GM23338 (cell line): ENCODE data around the gene CD2. TPM values are rescaled to one million over a fixed set of nuclear protein-coding genes. Genes with fewer than 3 reads are reported as not detected.

Source experiments
- ATAC-seq: fragments of 200-7000 bp; cut with Tn5 transposase; 3 replicates; pipeline ENCODE4 v1.9.1; 2020
- DNase-seq: peaks from one replicate; pipeline ENCODE4 v3.0.0-alpha.2; 2015; ENCODE audit warnings: low spot score
- H2AFZ ChIP-seq: fragments of 200-600 bp; sonication (generic); 2 replicates; pipeline ENCODE4 v1.8.0; 2016; ENCODE audit warnings: antibody characterized with exemption, mild to moderate bottlenecking, moderate library complexity
- H3F3A ChIP-seq: fragments of 200-600 bp; sonication (generic); replicated peaks from 2 replicates; pipeline ENCODE4 v1.8.0; 2017; ENCODE audit warnings: antibody characterized with exemption, mixed run types, low read depth
- H3K27ac ChIP-seq: fragments of 200-600 bp; sonication (generic); 2 replicates; pipeline ENCODE4 v1.6.1; 2016; ENCODE audit warnings: low read depth
- H3K27me3 ChIP-seq: fragments of 200-600 bp; sonication (generic); 2 replicates; pipeline ENCODE4 v1.8.0; 2016; ENCODE audit warnings: mild to moderate bottlenecking, mixed run types, moderate library complexity; ENCODE audit not compliant: insufficient read depth
- H3K36me3 ChIP-seq: fragments of 200-600 bp; sonication (generic); 2 replicates; pipeline ENCODE4 v1.8.0; 2016; ENCODE audit warnings: mild to moderate bottlenecking; ENCODE audit not compliant: insufficient read depth
- H3K4me1 ChIP-seq: fragments of 200-600 bp; sonication (generic); 2 replicates; pipeline ENCODE4 v1.8.0; 2016; ENCODE audit warnings: mild to moderate bottlenecking, moderate library complexity; ENCODE audit not compliant: insufficient read depth
- H3K4me2 ChIP-seq: fragments of 200-600 bp; sonication (generic); 2 replicates; pipeline ENCODE4 v1.7.1; 2017; ENCODE audit warnings: mixed run types
- H3K4me3 ChIP-seq: fragments of 200-600 bp; sonication (generic); 2 replicates; pipeline ENCODE4 v1.6.1; 2016; ENCODE audit warnings: mixed run types
- H3K79me2 ChIP-seq: fragments of 200-600 bp; sonication (generic); replicated peaks from 2 replicates; pipeline ENCODE4 v1.8.0; 2017; ENCODE audit warnings: mild to moderate bottlenecking; ENCODE audit not compliant: insufficient read depth
- H3K9me2 ChIP-seq: fragments of 200-600 bp; sonication (generic); 2 replicates; pipeline ENCODE4 v1.8.0; 2017; ENCODE audit not compliant: insufficient read depth
- H4K20me1 ChIP-seq: fragments of 200-600 bp; sonication (generic); replicated peaks from 2 replicates; pipeline ENCODE4 v1.8.0; 2017; ENCODE audit warnings: mild to moderate bottlenecking; ENCODE audit not compliant: insufficient read depth
- H3K27ac Mint-ChIP-seq: 2 replicates; pipeline ENCODE4 v1.8.0; 2020; ENCODE audit warnings: inconsistent platforms, mild to moderate bottlenecking, moderate library complexity, mixed read lengths
- H3K27me3 Mint-ChIP-seq: 3 replicates; pipeline ENCODE4 v1.8.0; 2022; ENCODE audit warnings: low read depth, mild to moderate bottlenecking, moderate library complexity, mixed read lengths, inconsistent platforms; ENCODE audit not compliant: insufficient read depth, poor library complexity
- H3K36me3 Mint-ChIP-seq: 3 replicates; pipeline ENCODE4 v1.8.0; 2021; ENCODE audit warnings: low read depth, mild to moderate bottlenecking, inconsistent platforms, moderate library complexity, mixed read lengths
- H3K4me1 Mint-ChIP-seq: 3 replicates; pipeline ENCODE4 v1.8.0; 2020; ENCODE audit warnings: mild to moderate bottlenecking, inconsistent platforms, mixed read lengths
- H3K4me3 Mint-ChIP-seq: 3 replicates; pipeline ENCODE4 v1.8.0; 2021; ENCODE audit warnings: moderate library complexity, mild to moderate bottlenecking, inconsistent platforms, mixed read lengths
- H3K9me3 Mint-ChIP-seq: 3 replicates; pipeline ENCODE4 v1.8.0; 2020; ENCODE audit warnings: moderate library complexity, mild to moderate bottlenecking, inconsistent platforms, mixed read lengths
- CREB1 ChIP-seq: fragments of 250-450 bp; sonication (Bioruptor Pico); IDR thresholded peaks from 2 replicates; pipeline ENCODE4 v1.5.0; 2020; ENCODE audit warnings: low read depth, mild to moderate bottlenecking, moderate library complexity
- EZH2phosphoT487 ChIP-seq: fragments of 200-600 bp; sonication (generic); IDR thresholded peaks from one replicate; pipeline ENCODE4 v1.8.1; 2018; ENCODE audit warnings: antibody characterized with exemption; ENCODE audit not compliant: unreplicated experiment
- JUNB ChIP-seq: IDR thresholded peaks from one replicate; pipeline ENCODE4 v1.6.1; 2016; ENCODE audit warnings: antibody characterized with exemption; ENCODE audit not compliant: unreplicated experiment
- NANOG ChIP-seq: IDR thresholded peaks from 2 replicates; pipeline ENCODE4 v1.6.1; 2016; ENCODE audit warnings: antibody characterized with exemption, borderline replicate concordance
- POLR2AphosphoS5 ChIP-seq: IDR thresholded peaks from 2 replicates; pipeline ENCODE4 v1.6.1; 2016; ENCODE audit warnings: antibody characterized with exemption, low read depth
- STAT1 ChIP-seq: IDR thresholded peaks from one replicate; pipeline ENCODE4 v1.6.1; 2016; ENCODE audit warnings: antibody characterized with exemption; ENCODE audit not compliant: unreplicated experiment
- ZNF114 ChIP-seq: fragments of 250-450 bp; sonication (Bioruptor Pico); IDR thresholded peaks from 2 replicates; pipeline ENCODE4 v1.5.0; 2020; ENCODE audit warnings: mild to moderate bottlenecking, moderate library complexity
- ZNF331 ChIP-seq: fragments of 250-450 bp; sonication (Bioruptor Pico); IDR thresholded peaks from 2 replicates; pipeline ENCODE4 v1.5.0; 2020; ENCODE audit warnings: low read depth, mild to moderate bottlenecking, moderate library complexity
- ZNF462 ChIP-seq: fragments of 250-450 bp; sonication (Bioruptor Pico); IDR thresholded peaks from 2 replicates; pipeline ENCODE4 v1.5.0; 2020; ENCODE audit warnings: mild to moderate bottlenecking, moderate library complexity
- polyA plus RNA-seq: library from polyadenylated mRNA; unstranded; fragments of >200 nt; fragmentation: Nextera tagmentation; extraction: Ambion mirVana; gene quantifications from 2 replicates; pipeline ENCODE4 v1.2.1, GENCODE V29; 2016
- total RNA-seq: library from RNA; depleted of rRNA; stranded (reverse); fragments of >200 nt; shearing (Covaris generic); gene quantifications from 2 replicates; pipeline ENCODE4 v1.2.3, GENCODE V29; 2014

The CD2 gene
- total and polyA plus RNA-seq, 2 experiments from 2014 or later = not detected

- H3K27ac ChIP-seq = no peak overlapping the region
- H3K27ac Mint-ChIP-seq = no peak overlapping the region
- H3K4me2 ChIP-seq = no peak overlapping the region
- peaks cover 5% of the 10 kb centered on the region for H3K9me2 ChIP-seq
- H3K27me3 Mint-ChIP-seq = no peaks in the 10 kb centered on the region
- peak overlapping the region; percentile 48; the same call in 1 of the 2 replicates for H2AFZ ChIP-seq
- H3K9me3 Mint-ChIP-seq = no peaks in the 10 kb centered on the region
- H3K36me3 ChIP-seq = no peaks in the 10 kb centered on the region
- no peaks in the 10 kb centered on the region for H4K20me1 ChIP-seq
- no peaks in the 10 kb centered on the region for H3K79me2 ChIP-seq
- H3K4me3 Mint-ChIP-seq = no peak overlapping the region
- no peak for TF ChIP-seq ZNF462
- no peak for TF ChIP-seq STAT1
- no peak for TF ChIP-seq CREB1 (CRISPR knock-in tag)
- TF ChIP-seq EZH2phosphoT487 = no peak
- no peak for TF ChIP-seq ZNF331 (CRISPR knock-in tag)
- no peak for TF ChIP-seq POLR2AphosphoS5
- TF ChIP-seq ZNF114 = no peak
- no peak for TF ChIP-seq NANOG
- TF ChIP-seq JUNB = no peak
- H3F3A ChIP-seq = no peaks in the 10 kb centered on the region
- DNase-seq (no peak), ATAC-seq (no peak)
- no peaks in the 10 kb centered on the region for H3K27me3 ChIP-seq
- H3K4me3 ChIP-seq = no peak overlapping the region
- H3K4me1 Mint-ChIP-seq = peaks cover 17% of the 10 kb centered on the region
- peaks cover 17% of the 10 kb centered on the region for H3K4me1 ChIP-seq
- no peaks in the 10 kb centered on the region for H3K36me3 Mint-ChIP-seq
Observed at GRCh38 chr1:116804736-116805135, 50.5 kb downstream of the CD2 start.
